ENCODE results near the gene PHETA1. TPM values are rescaled to one million over a fixed set of nuclear protein-coding genes. Genes with fewer than 3 reads are reported as not detected.

The PHETA1 gene
- total RNA-seq, 1 donor from 2014 or later = 18.2 TPM

DNA sequence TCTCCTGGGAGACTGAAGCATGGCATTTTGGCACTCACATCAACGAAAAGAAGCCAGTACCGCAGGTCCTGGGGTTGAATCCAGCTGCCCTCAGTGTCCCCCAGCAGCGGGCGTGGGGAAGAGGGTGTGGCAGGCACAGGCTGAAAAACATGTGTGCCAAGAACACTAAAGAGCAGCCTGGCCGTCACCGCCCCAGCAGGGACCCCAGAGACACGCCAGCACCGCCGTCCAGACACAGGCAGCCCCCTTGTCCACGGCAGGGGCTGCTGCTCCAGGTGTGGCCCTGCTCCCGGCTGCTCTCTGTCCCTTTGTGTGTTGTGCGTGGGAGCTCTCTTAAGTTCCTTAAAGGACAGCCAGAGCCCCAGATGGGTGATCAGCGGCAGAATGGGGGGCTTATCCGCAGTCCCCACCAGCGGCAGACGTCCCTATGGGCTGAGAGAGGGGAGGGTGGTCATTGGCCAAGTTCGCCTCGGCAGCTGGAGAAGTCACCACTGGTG lies 556 bp downstream of the PHETA1 start:
- TF ChIP-seq, protein P1, sequence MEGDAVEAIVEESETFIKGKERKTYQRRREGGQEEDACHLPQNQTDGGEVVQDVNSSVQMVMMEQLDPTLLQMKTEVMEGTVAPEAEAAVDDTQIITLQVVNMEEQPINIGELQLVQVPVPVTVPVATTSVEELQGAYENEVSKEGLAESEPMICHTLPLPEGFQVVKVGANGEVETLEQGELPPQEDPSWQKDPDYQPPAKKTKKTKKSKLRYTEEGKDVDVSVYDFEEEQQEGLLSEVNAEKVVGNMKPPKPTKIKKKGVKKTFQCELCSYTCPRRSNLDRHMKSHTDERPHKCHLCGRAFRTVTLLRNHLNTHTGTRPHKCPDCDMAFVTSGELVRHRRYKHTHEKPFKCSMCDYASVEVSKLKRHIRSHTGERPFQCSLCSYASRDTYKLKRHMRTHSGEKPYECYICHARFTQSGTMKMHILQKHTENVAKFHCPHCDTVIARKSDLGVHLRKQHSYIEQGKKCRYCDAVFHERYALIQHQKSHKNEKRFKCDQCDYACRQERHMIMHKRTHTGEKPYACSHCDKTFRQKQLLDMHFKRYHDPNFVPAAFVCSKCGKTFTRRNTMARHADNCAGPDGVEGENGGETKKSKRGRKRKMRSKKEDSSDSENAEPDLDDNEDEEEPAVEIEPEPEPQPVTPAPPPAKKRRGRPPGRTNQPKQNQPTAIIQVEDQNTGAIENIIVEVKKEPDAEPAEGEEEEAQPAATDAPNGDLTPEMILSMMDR (IDR thresholded peaks at IDR 0.05; ENCODE audit: unreplicated experiment) = no peak
- Mint-ChIP-seq H3K27me3 (ENCODE audit: low read depth) (no peaks in the 10 kb centered on the region), H3K4me3 (peak overlapping the region; percentile 80), H3K9me3 (no peaks in the 10 kb centered on the region), H3K4me1 (peaks cover 13% of the 10 kb centered on the region), H3K27ac (peak overlapping the region; percentile 35), H3K36me3 (peaks cover 3% of the 10 kb centered on the region)
- DNase-seq (ENCODE audit: low spot score in 2 of 2, unreplicated experiment in 2 of 2) = no peak

DNA sequence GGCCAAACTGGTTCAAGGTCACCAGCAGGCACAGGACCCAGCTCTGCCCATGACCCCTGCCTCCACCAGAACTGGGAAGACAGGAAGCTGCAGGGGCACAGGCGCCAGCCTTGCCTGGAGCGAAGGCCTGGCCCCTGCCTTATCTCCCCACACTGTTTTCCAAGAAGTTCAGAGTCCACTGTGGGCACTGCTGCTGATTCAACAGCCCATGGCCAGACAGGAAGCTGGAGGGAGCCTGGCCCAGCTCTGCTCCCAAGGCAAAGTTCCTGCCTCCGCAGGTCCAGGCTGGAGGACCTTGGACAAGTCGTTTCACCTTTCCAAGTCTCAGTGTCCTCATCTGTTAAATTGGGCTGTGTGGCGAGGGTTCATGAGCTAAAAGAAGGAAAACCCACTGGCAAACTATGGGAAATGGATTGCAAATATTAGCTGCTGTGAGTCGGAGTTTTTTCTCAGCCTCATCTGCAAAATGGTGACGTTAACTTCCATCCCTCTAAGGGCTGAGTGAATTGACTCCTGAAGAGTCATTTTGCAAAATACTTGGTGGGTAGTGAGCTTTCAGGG lies 1.2 kb downstream of the PHETA1 start:
- H3K4me1 Mint-ChIP-seq = peaks cover 13% of the 10 kb centered on the region
- peak overlapping the region; percentile 35 for H3K27ac Mint-ChIP-seq
- TF ChIP-seq, protein P1 (IDR thresholded peaks at IDR 0.05; ENCODE audit: unreplicated experiment) = no peak
- no peaks in the 10 kb centered on the region for H3K27me3 Mint-ChIP-seq (ENCODE audit: low read depth)
- no peak for DNase-seq (ENCODE audit: low spot score in 2 of 2, unreplicated experiment in 2 of 2)
- H3K9me3 Mint-ChIP-seq = no peaks in the 10 kb centered on the region
- H3K4me3 Mint-ChIP-seq = peak overlapping the region; percentile 80
- peaks cover 3% of the 10 kb centered on the region for H3K36me3 Mint-ChIP-seq

DNA sequence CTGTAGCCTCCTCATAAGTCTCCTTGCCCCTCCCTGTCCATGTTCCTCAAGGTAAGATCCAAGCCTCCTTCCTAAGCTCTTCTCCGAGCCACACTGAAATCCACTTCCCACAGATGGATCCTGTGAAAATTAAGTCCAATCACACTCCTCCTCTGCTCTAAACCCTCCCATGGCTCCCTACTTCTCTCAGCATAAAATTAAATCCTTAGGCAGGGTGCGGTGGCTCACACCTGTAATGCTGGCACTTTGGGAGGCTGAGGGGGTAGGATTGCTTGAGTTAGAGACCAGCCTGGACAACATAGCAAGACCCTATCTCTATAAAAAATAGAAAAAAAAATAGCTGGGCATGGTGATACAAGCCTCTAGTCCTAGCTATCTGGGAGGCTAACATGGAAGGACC lies 2.3 kb downstream of the PHETA1 start:
- Mint-ChIP-seq H3K27me3 (ENCODE audit: low read depth) (no peaks in the 10 kb centered on the region), H3K4me3 (no peak overlapping the region), H3K27ac (no peak overlapping the region), H3K4me1 (peaks cover 13% of the 10 kb centered on the region), H3K9me3 (no peaks in the 10 kb centered on the region), H3K36me3 (peaks cover 3% of the 10 kb centered on the region)
- DNase-seq (ENCODE audit: low spot score in 2 of 2, unreplicated experiment in 2 of 2) = no peak
- TF ChIP-seq, protein P1 (IDR thresholded peaks at IDR 0.05; ENCODE audit: unreplicated experiment) = no peak

DNA sequence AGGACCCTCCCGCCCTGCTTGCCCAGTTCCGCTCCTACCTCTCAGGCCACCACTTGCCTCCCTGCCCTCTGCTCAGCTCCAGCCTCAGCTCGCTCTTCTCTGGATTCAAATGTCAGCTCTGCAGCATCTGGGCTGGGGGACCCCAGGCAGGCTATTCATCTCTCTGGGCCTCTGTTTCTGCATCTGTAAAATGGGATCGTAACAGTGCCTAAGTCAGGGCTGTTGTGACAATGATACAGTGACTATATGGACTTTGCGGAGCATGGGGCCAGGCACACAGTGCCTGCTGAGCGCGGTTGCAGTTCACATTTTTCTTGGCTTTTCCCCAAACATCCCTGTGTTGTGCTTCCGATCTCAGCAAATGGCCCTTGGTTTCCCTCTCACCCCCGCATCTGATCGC lies 2.8 kb downstream of the PHETA1 start:
- TF ChIP-seq, protein P1 (IDR thresholded peaks at IDR 0.05; ENCODE audit: unreplicated experiment) = no peak
- H3K36me3 Mint-ChIP-seq = peaks cover 3% of the 10 kb centered on the region
- H3K4me1 Mint-ChIP-seq = peaks cover 13% of the 10 kb centered on the region
- no peak for DNase-seq (ENCODE audit: low spot score in 2 of 2, unreplicated experiment in 2 of 2)
- no peaks in the 10 kb centered on the region for H3K9me3 Mint-ChIP-seq
- no peak overlapping the region for H3K4me3 Mint-ChIP-seq
- H3K27me3 Mint-ChIP-seq (ENCODE audit: low read depth) = no peaks in the 10 kb centered on the region
- H3K27ac Mint-ChIP-seq = no peak overlapping the region

DNA sequence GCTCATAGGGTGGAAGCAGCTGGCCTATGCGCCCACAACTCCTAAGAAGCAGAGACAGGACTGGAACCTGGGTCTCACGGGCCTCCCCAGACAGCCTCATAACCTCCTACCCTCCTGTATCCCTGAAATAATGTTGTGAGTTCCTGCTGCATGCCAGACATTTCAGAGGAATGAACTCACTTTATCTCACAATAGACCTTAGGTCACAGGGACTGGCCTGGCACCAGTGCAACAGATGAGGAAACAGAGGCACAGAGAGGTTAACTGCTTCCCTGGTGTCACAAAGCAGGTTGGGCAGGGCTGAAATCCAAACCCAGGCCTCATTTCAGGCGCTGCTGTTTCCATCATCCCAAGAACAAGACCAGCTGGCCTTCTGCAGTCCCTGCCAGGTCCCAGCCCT lies 5.3 kb downstream of the PHETA1 start:
- H3K27ac Mint-ChIP-seq = no peak overlapping the region
- DNase-seq (ENCODE audit: low spot score in 2 of 2, unreplicated experiment in 2 of 2) = no peak
- no peak overlapping the region for H3K4me3 Mint-ChIP-seq
- H3K9me3 Mint-ChIP-seq = no peaks in the 10 kb centered on the region
- TF ChIP-seq, protein P1 (IDR thresholded peaks at IDR 0.05; ENCODE audit: unreplicated experiment) = no peak
- no peaks in the 10 kb centered on the region for H3K27me3 Mint-ChIP-seq (ENCODE audit: low read depth)
- H3K36me3 Mint-ChIP-seq = peaks cover 3% of the 10 kb centered on the region
- peaks cover 13% of the 10 kb centered on the region for H3K4me1 Mint-ChIP-seq

Data from mesothelial cell of epicardium (in vitro differentiated cells).